GM18520 (cell line): Measurements from ENCODE around the gene PRIMPOL.

Source experiments
- ATAC-seq: cut with Tn5 transposase; IDR thresholded peaks from one replicate; pipeline ENCODE4 v1.9.1; 2021; ENCODE audit not compliant: unreplicated experiment

PRIMPOL gene

DNA sequence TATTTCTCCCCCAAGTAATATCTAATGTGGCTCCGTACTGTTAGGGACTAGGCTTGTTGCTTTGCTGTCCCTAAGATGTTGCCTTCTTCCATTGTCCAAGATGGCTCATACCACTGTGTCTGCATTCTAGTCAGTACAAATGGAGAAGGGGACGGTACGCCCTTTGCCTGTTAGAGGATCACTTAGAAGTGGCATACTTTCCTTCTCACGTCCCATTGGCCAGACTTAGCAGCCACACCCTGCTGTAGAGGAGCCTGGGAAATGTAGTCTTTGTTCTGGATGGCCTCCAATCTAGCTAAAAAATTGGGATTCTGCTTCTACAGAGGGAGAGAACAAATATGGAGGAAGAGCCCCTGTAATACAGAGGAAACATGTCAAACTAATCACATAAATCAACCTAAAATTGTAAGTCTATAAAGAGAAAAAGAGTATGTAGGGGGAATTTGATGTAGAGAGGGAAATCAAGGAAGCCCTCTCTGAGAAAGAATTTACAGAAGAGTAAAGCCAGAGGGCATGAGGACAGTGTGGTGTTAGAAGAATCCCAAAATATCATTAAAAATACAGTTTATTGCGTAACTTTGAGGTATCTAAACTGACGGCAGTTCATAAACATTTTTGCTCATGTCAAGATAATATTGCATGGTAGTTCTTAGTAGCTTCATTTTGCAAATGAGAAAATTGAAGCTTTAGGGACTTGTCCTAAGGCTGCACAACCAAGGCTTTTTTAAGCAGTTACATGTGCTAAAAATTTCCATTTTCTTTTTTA is 15.1 kb downstream of the PRIMPOL start:
- no peak for ATAC-seq

DNA sequence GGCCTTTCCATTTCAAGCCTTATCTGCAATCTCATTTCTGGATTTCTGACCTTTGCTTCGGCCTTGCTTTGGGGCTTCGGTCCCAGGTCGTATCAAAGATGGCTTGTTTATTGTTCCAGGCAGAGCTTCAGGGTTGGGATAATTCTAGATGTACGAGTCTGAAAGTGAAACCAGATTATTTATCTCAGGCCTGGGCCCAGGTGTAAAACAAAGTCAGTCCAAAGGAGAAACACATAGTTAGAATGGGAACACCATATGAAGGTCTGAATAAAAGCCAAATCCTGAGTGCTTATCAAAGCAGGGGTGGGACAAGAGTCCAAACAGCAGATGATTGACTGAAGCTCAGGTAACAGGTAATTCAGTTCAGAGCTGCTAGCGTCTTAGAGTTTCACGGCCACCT is 17.1 kb downstream of the PRIMPOL start:
- no peak for ATAC-seq

DNA sequence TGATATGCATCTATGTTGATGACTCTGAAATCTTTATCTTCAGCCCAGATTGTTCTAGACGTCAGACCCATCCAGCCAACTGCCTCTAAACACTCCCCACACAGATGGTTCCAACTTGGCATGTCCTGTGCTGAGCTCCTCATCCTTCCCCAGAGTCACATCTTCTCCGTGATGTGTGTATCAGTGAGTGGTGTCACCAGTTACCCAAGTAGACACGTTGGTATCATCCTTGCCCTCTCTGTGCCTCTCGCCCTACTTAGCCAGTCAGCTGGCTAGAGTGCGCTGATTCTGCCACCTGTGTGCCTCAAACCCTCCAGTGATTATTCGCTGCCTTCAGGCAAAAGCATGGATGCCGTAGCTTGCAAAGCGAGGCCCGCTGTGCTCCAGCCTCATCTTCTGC is 18.6 kb downstream of the PRIMPOL start:
- ATAC-seq = no peak

DNA sequence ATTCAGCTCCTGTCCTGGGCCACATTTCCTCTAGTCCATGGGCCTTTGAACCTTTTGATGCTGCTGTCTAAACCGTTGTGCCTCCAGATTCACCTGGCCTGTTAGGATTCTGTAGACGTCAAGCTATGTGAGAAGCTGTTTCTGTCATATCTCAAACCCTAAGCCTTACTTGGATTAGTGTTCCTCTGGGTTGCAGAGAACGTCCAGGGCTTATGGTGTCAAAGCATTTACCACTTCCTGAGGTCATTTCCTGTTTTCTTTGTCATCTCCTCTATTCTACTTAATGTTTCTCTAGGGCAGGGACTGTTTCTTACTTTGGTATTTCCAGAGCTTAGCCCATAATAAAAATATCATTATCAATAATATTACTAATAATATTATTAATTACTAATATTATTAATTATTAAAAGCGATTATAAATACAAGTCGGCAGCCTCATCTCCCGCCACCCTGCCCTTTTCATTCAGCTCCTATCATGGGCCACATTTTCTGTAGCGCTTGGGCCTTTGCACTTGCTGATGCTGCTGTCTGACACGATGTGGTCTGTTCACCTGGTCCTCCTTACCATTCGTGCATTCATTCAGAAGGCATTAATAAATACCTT is 19.1 kb downstream of the PRIMPOL start:
- ATAC-seq = no peak

DNA sequence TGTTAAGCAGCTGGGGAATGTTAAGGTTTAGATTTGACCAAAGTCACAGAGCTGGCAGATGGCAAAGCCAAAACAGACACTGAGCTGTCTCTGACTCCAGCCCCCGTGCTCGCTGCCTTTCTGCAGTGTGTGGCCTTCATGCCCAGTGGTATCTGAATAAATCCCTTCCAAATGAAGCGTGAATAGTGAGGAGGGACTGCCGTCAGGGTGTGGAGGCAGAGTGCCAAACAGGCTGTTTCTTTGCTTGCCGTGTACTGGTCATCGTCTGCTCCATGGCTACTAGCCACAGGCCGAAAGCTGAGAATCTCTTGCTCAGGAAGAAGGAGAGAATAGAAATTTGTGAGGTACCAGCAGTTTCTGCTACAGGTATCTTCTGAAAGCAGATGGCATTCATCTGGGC is 19.7 kb downstream of the PRIMPOL start:
- ATAC-seq = no peak

DNA sequence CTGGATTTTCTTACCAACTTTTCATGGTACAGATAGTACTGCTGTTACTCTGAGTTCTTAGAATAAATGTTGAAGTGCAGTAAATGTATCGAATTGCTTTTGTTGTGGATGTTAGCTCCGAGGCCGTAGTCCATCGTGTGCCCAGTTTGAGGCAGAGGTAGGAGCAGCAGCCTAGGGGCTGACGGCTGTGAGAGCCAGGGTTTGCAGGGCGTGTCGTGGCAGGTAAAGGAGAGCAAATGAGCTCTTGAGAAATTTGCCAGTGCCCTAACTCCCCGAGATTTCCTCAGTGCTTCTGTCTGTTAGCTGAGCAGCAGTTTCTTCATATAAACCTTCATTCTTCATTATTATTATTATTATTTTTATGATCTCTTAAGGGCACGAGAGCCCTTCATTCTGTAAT is 21.6 kb downstream of the PRIMPOL start:
- ATAC-seq = no peak

DNA sequence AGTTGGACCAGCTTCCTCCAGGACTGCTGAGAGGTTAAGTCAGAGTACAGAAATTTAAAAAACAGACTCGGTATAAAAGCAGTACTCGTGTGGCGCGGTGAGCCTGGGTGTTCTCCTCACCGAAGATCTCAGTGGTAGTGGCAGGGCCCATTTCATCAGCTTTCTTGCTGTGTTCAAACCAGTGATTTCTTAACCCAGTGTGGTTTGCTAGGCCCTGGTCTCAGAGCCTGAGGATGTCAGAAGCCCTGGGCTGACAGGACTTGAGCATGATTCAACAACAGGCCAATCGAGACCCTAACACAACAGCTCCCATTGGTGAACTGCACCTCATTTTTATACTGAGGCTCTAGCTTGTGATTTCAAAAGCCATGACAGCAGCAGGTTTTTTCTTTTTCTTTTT is 23.2 kb downstream of the PRIMPOL start:
- ATAC-seq = no peak

DNA sequence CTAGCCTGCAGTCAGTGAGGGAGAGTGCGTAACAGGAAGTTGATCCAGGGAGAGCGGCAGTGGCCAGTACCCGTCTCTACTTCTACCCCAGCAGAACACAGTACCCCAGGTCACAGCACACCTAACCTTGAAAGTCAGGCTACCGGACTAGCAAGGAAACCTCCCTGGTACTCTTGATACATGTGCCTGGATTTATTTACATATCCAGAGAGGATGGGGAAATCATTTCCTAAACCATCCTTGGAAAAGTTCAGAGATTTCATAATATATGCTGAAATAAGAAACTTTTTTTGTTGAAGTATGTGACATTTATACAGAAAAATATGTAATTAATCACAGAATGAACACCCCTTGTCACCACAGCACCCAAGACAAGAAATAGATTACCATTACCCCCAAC is 24.5 kb downstream of the PRIMPOL start:
- ATAC-seq = no peak

DNA sequence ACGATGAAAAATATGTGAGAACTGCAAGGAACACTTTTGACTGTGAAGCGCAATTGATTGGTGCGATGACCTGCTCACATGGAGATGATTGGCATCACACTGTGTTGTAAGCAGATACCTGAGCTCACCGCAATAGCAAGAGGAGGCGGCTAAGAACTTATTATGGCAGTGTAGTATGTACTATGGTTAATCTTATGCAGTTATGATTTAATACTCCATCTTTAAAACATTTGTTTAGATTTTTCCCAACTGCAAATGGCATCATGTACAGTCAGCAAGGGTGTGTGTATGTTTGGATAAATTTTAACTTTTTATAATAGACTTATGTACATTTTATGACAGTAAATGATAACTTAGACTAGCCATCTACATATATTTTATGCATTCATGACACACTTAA is 25.5 kb downstream of the PRIMPOL start:
- no peak for ATAC-seq

DNA sequence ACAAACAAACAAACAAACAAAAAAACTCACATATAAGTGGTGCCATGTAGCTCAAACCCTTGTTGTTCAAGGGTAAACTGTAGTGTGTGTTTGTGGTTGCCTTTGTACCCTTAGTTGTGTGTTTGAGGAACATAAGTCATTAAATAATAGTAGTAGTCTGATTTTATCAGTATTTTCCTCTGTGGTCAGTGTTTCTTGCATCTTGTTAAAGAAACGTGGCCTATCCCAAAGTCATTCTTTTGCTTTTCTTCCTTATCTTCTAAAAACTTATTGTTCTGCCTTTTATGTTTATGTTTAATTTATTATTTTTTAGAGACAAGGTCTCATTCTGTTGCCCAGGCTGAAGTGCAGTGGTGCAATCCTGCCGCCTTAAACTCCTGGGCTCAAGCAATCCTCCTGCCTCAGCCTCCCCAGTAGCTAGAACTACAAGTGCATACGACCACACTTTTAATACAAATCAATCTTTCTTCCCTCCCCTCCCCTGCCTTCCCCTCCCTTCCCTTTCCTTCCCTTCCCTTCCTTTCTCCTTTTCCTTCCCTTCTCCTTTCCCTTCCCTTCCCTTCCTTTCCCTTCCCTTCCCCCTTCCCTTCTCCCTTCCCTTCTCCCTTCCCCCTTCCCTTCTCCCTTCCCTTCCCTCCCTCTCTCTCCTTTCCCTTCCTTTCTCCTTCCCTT is 26.4 kb downstream of the PRIMPOL start:
- no peak for ATAC-seq

DNA sequence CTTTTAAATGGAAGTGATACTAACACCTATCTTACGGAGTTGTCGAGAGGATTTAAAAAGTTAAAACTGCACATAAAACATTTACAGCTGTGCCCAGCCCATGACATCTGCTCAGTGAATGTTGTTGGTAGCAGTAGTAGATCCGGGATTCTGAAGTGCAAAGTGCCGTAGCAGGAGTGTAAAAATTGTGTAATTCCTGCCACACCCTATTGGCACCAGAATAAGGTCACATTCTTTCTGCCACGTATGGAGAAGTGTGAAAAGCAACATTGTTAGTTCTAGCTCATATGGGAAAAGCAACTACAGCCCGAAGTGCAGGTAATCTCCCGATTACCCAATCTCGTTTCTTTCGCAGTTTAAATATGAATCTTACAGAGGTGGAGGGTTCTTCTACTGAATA is 31.2 kb downstream of the PRIMPOL start:
- no peak for ATAC-seq

DNA sequence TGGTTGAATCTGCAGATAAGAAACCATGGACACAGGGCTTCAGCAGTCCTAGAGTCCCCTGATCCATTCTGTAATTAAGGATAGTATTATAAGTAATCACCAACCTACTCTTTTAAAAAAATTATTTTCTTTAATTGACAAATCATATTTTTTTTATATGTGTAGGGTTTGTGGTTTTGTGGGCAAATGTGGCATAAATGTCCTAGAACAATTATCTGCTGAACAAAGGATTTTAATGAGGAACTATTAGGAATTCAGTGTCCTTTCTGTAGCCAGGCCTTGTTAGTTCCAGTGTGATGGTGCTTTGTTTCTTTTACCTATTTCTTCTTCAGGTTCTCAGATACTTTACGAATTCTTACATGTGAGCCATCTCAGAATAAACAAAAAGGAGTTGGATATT is 32.4 kb downstream of the PRIMPOL start:
- no peak for ATAC-seq

DNA sequence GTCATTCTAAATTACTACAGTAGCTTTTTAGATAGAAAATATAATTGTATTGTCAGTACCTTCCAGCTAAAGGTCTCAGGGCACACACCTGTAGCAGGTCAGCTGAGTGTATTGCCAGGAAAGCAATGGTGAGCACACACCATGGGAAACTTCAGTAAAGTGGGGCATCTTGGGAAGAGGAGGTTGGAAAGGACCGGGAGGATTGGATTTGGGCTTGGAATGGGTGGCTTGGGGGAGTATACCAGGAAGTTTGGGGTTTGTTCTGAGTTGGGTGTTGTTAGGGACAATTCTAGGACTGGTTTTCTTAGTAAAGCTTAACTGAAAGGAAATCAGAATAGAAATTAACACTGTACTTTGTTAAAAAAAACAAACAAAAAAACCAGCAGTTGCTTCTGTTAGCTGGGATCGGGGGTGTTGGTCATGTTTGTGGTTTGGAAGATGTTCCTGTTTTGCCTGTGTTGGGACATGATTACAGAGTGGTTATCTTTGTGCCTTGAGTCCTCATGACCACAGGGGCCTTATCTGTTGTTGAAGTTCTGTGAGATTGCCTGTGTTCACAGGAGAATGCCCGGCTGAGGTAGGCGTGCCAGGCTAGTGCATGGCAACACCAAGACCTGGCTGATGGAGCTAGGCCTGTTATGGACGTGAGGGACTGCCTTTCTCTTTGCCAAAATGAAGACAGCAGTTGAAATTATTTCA is 35.1 kb downstream of the PRIMPOL start:
- ATAC-seq = no peak

DNA sequence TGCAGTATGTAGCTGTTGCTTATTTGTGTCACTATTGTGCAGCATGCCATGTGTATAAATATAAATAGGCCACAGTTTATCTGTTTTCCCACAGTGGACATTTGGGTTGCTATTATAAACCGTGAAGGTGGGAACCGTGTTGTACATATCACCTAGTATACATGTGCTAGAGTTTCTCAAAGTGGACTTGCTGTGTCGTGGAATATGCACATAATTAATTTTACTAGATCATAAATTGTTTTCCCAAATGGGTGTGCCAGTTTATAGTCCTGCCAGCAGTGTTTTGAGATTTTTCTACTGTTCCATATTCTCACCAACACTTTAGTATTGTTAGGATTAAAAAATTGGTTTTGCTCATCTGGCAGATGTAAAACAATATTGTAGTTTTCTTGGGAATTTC is 38.5 kb downstream of the PRIMPOL start:
- no peak for ATAC-seq

DNA sequence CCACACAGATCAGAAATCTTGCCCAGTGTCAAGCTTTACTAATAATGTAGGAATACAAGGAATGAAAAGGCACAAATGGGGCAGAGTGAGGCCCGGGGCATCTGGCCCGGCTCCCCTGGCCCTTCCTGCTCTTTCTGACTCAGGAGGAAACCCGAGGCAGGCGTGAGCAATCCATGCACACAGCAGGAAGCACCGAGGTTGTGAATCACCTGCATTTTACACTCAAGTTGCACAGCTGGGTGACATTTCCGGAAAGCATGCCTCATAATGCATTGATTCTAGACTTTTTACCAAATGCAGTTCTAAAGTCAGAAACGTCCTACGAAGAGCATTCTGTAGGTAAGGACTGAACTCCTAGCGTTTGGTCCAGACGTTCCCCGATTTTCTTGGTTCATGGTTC is 38.9 kb downstream of the PRIMPOL start:
- ATAC-seq = no peak

DNA sequence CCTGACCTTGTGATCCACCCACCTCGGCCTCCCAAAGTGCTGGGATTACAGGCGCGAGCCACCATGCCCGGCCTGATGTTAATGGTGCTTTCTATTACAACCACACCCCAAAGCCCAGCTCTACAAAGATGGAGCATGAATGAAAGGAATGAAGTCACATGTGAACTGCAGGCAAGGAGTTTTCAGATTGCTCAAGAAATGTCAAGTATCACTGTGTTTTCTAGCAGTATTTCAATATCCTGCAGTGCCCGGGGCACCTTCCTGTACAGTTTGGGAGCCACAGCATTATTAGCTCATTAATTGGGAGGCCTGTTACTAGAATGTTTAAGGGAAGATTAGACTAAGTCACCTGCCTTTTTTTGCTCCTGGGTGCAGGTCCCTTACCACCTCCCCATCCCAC is 40.1 kb downstream of the PRIMPOL start:
- ATAC-seq = no peak

DNA sequence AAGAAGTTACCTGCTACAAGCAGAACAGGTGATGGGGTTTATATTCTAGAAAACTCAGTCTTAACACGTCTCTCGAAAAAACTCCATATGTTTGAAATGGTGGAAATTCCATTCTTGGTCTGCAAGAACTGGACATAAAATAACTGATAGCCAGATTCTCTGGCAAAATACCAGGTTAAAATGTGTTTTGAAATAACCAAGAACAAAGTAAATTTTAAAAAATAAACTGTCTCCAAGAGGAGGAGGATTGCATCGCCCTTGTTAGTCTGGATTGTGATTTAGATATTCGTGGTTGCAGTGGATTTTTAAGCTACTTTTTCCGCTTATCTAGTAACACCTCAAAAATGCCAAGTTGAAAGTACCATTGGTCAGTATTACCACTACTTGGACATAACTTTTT is 43.5 kb downstream of the PRIMPOL start:
- ATAC-seq = no peak

DNA sequence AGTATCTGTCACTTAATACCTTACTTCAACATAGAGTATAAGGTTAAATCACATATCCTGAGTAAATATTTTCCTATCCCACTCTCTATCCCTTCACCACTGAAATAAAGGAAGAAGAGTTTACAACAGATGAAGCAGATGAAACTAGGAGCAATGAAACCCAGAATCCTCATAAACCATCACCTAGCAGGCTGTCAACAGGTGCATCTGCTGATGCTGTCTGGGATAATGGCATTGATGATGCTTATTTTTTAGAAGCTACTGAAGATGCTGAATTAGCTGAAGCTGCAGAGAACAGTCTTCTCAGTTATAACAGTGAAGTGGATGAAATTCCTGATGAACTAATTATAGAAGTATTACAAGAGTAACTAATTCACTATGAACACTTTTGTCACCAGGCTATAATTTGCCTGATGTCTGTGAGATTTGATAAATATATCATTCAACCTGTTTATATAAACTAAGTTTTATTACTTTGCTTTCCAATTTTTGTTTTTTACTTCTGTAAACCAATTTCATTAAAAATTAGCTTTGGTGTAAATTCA is 44.9 kb downstream of the PRIMPOL start:
- ATAC-seq = no peak

DNA sequence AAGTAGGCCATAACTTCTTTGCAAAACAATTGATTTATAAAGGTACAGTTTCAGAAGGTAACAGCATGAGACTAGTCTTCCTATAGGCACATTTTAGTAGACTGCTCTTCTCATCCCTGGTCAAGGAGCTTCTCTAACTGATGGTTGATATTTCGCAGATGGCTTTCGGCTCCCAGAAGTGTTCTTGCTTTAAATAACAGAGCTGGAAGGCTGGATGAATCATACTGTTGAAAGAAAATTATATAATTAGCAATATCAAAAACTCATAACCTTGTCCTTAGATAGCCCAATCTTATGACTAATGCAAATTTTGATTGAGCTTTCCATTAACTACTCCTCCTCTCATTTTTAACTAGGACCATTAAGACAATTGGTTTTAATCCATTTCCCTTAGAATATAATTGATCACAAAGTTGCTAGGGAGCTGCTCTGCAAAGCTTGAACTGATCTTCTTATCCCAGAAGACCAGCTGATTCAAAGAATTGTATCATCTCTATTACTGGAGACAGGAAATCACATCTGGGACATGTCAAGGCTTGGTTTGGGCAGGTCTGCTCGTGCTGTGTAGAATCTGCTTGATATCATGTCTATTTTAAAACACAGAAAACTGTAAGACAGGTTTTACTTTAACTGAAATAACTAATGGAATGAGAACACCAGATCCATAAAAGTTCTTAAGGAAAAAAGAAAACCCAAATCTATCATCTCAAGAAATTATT is 45.8 kb downstream of the PRIMPOL start:
- no peak for ATAC-seq

DNA sequence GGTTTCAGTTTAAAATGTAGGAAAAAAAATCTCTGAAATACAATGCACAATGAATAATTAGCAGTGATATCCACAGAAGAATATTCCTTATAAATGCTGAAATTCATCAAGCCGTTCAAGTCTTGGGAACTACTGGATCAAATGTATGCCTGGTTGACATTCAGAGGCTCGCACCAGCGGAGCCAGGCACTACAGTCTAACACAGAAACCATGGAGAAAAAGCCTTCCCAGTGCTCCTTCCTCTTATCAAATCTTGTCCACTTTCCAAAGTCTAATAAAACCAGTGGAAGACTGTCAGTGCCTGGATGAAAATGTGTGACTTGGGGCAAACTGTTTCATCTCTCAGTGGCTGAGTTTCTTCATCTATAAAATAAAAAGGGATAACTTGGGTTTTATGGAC is 48.4 kb downstream of the PRIMPOL start:
- ATAC-seq = no peak

DNA sequence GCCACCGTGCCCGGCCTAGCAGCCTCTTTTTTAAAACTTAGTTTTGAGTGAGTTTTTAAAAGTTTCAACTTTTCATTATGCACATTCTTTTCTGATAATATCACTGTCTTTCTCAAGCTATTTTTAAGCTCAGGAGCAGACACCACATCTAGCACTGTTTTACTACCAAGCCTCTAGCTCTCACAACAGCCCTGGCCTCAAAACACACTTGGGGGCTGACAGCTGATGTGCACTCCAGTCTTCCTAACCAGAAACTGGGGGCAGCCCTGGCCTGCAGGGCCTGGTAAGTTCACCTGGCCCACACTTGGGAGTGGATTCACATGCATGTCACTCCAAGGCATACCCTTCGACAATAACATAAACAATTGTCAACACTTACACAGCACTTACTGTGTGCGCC is 50.4 kb downstream of the PRIMPOL start:
- no peak for ATAC-seq
